ENCODE results near the gene TMEM167A. TPM values are rescaled to one million over a fixed set of nuclear protein-coding genes. Genes with fewer than 3 reads are reported as not detected.

TMEM167A gene
- total and polyA plus RNA-seq, 2 of the 8 experiments (the other 6 are each of a cell fraction or from before 2014, with no cell fraction given): 50.6 to 178 TPM

- TF ChIP-seq CHD7 (IDR thresholded peaks at IDR 0.05; ENCODE audit: insufficient replicate concordance, low read length): no peak
- TF ChIP-seq CHD1 (IDR thresholded peaks at IDR 0.05; ENCODE audit: low read depth, low read length): no peak
- TF ChIP-seq KDM5A (IDR thresholded peaks at IDR 0.05; ENCODE audit: low read length): no peak
- TF ChIP-seq PHF8 (conservative IDR thresholded peaks at IDR 0.05; ENCODE audit: low read depth, low read length): no peak
- no peak for TF ChIP-seq POU5F1 (IDR thresholded peaks at IDR 0.05; ENCODE audit: low read depth, low read length)
- TF ChIP-seq ATF2 (IDR thresholded peaks at IDR 0.05; ENCODE audit: low read length): no peak
- TF ChIP-seq CTBP2 (IDR thresholded peaks at IDR 0.05; ENCODE audit: borderline replicate concordance, insufficient read depth, insufficient read length, low read length): no peak
- TF ChIP-seq TAF1 (IDR thresholded peaks at IDR 0.05; ENCODE audit: low read depth, low read length): no peak
- no peak for TF ChIP-seq EP300 (IDR thresholded peaks at IDR 0.05; ENCODE audit: borderline replicate concordance in 1 of 2, low read depth in 2 of 2, low read length in 2 of 2)
- TF ChIP-seq RXRA (IDR thresholded peaks at IDR 0.05; ENCODE audit: insufficient read depth, low read depth, low read length): no peak
Observed at GRCh38 chr5:83022334-83022733, 54.9 kb downstream of the TMEM167A start (continued).

Measured in H1 (cell line).